ENCODE results near the gene FAM72B. TPM values are rescaled to one million over a fixed set of nuclear protein-coding genes. Genes with fewer than 3 reads are reported as not detected.
"Not testable (repeated sequence)": the region's sequence is repeated elsewhere in the genome, so short reads cannot be mapped to it uniquely, and the experiment has no call there.

The FAM72B gene
- total and polyA plus RNA-seq, 3 experiments from 2014 or later: 0.15 to 15.2 (median 12.3) TPM

- H3K4me3 ChIP-seq (ENCODE audit: low read length); H3K4me1 Mint-ChIP-seq; POLR2A ChIA-PET; H3K27me3 ChIP-seq (ENCODE audit: insufficient read depth, low read length, poor library complexity, severe bottlenecking); H3K36me3 ChIP-seq (ENCODE audit: insufficient read depth, low read length); DNase-seq; H3K27me3 Mint-ChIP-seq; H3K27ac ChIP-seq (ENCODE audit: low read depth, low read length); H3K27ac Mint-ChIP-seq; H3K36me3 Mint-ChIP-seq; H3K4me3 Mint-ChIP-seq; H3K9me3 ChIP-seq (ENCODE audit: low read length); H3K4me1 ChIP-seq (ENCODE audit: insufficient read depth, low read length); H3K9me3 Mint-ChIP-seq; CTCF ChIA-PET: not testable (repeated sequence)
Observed at GRCh38 chr1:121161199-121161901, 22.8 kb downstream of the FAM72B start.

GRCh38 chr1:121160118-121160517 is 24.0 kb downstream of the FAM72B start:
- H3K9me3 Mint-ChIP-seq; H3K36me3 Mint-ChIP-seq; CTCF ChIA-PET; H3K27ac Mint-ChIP-seq; H3K4me1 Mint-ChIP-seq; H3K4me3 ChIP-seq (ENCODE audit: low read length); H3K4me1 ChIP-seq (ENCODE audit: insufficient read depth, low read length); DNase-seq; H3K27me3 ChIP-seq (ENCODE audit: insufficient read depth, low read length, poor library complexity, severe bottlenecking); H3K4me3 Mint-ChIP-seq; H3K9me3 ChIP-seq (ENCODE audit: low read length); H3K36me3 ChIP-seq (ENCODE audit: insufficient read depth, low read length); H3K27me3 Mint-ChIP-seq; H3K27ac ChIP-seq (ENCODE audit: low read depth, low read length); POLR2A ChIA-PET: not testable (repeated sequence)

GRCh38 chr1:121157609-121158008 is 26.5 kb downstream of the FAM72B start:
- H3K27me3 Mint-ChIP-seq; H3K4me1 Mint-ChIP-seq; POLR2A ChIA-PET; H3K4me3 Mint-ChIP-seq; H3K27ac Mint-ChIP-seq; H3K9me3 ChIP-seq (ENCODE audit: low read length); H3K36me3 Mint-ChIP-seq; H3K27ac ChIP-seq (ENCODE audit: low read depth, low read length); DNase-seq; H3K27me3 ChIP-seq (ENCODE audit: insufficient read depth, low read length, poor library complexity, severe bottlenecking); H3K9me3 Mint-ChIP-seq; H3K4me3 ChIP-seq (ENCODE audit: low read length); CTCF ChIA-PET; H3K4me1 ChIP-seq (ENCODE audit: insufficient read depth, low read length); H3K36me3 ChIP-seq (ENCODE audit: insufficient read depth, low read length): not testable (repeated sequence)

GRCh38 chr1:121156958-121157603 is 27.1 kb downstream of the FAM72B start:
- H3K27me3 ChIP-seq (ENCODE audit: insufficient read depth, low read length, poor library complexity, severe bottlenecking); H3K9me3 Mint-ChIP-seq; H3K4me3 Mint-ChIP-seq; H3K4me1 ChIP-seq (ENCODE audit: insufficient read depth, low read length); POLR2A ChIA-PET; H3K36me3 Mint-ChIP-seq; H3K27me3 Mint-ChIP-seq; H3K4me3 ChIP-seq (ENCODE audit: low read length); H3K27ac ChIP-seq (ENCODE audit: low read depth, low read length); H3K27ac Mint-ChIP-seq; CTCF ChIA-PET; DNase-seq; H3K4me1 Mint-ChIP-seq; H3K36me3 ChIP-seq (ENCODE audit: insufficient read depth, low read length); H3K9me3 ChIP-seq (ENCODE audit: low read length): not testable (repeated sequence)

GRCh38 chr1:121155671-121156358 is 28.3 kb downstream of the FAM72B start:
- H3K27me3 Mint-ChIP-seq; H3K4me3 Mint-ChIP-seq; H3K27ac Mint-ChIP-seq; POLR2A ChIA-PET; H3K4me3 ChIP-seq (ENCODE audit: low read length); H3K27me3 ChIP-seq (ENCODE audit: insufficient read depth, low read length, poor library complexity, severe bottlenecking); CTCF ChIA-PET; DNase-seq; H3K4me1 Mint-ChIP-seq; H3K27ac ChIP-seq (ENCODE audit: low read depth, low read length); H3K9me3 Mint-ChIP-seq; H3K9me3 ChIP-seq (ENCODE audit: low read length); H3K4me1 ChIP-seq (ENCODE audit: insufficient read depth, low read length); H3K36me3 ChIP-seq (ENCODE audit: insufficient read depth, low read length); H3K36me3 Mint-ChIP-seq: not testable (repeated sequence)

GRCh38 chr1:121154811-121155210 is 29.3 kb downstream of the FAM72B start:
- H3K9me3 ChIP-seq (ENCODE audit: low read length); H3K27ac Mint-ChIP-seq; H3K4me1 Mint-ChIP-seq; H3K4me3 Mint-ChIP-seq; H3K27me3 Mint-ChIP-seq; POLR2A ChIA-PET; H3K27me3 ChIP-seq (ENCODE audit: insufficient read depth, low read length, poor library complexity, severe bottlenecking); H3K27ac ChIP-seq (ENCODE audit: low read depth, low read length); CTCF ChIA-PET; H3K9me3 Mint-ChIP-seq; H3K4me3 ChIP-seq (ENCODE audit: low read length); DNase-seq; H3K4me1 ChIP-seq (ENCODE audit: insufficient read depth, low read length); H3K36me3 ChIP-seq (ENCODE audit: insufficient read depth, low read length); H3K36me3 Mint-ChIP-seq: not testable (repeated sequence)

- H3K4me3 Mint-ChIP-seq: not testable (repeated sequence)
Observed at GRCh38 chr1:121152788-121153187, 31.4 kb downstream of the FAM72B start.

GRCh38 chr1:121151294-121151693 is 32.8 kb downstream of the FAM72B start:
- H3K4me3 Mint-ChIP-seq; H3K4me1 ChIP-seq (ENCODE audit: insufficient read depth, low read length); H3K36me3 Mint-ChIP-seq; DNase-seq; H3K27me3 ChIP-seq (ENCODE audit: insufficient read depth, low read length, poor library complexity, severe bottlenecking); H3K4me3 ChIP-seq (ENCODE audit: low read length); H3K27ac ChIP-seq (ENCODE audit: low read depth, low read length); H3K27ac Mint-ChIP-seq; H3K27me3 Mint-ChIP-seq; H3K36me3 ChIP-seq (ENCODE audit: insufficient read depth, low read length); POLR2A ChIA-PET; H3K4me1 Mint-ChIP-seq; H3K9me3 ChIP-seq (ENCODE audit: low read length); H3K9me3 Mint-ChIP-seq; CTCF ChIA-PET: not testable (repeated sequence)

More at GRCh38 chr1:121152788-121153187, 31.4 kb downstream of the FAM72B start:
- H3K4me3 ChIP-seq (ENCODE audit: low read length); H3K4me1 ChIP-seq (ENCODE audit: insufficient read depth, low read length); CTCF ChIA-PET; H3K4me1 Mint-ChIP-seq; DNase-seq; H3K27me3 Mint-ChIP-seq; POLR2A ChIA-PET; H3K9me3 Mint-ChIP-seq; H3K36me3 Mint-ChIP-seq; H3K27ac ChIP-seq (ENCODE audit: low read depth, low read length); H3K27me3 ChIP-seq (ENCODE audit: insufficient read depth, low read length, poor library complexity, severe bottlenecking); H3K27ac Mint-ChIP-seq; H3K9me3 ChIP-seq (ENCODE audit: low read length); H3K36me3 ChIP-seq (ENCODE audit: insufficient read depth, low read length): not testable (repeated sequence)
